Upper lobe of left lung (tissue), 6 donors: ENCODE results near the gene ADAM19. TPM values are rescaled to one million over a fixed set of nuclear protein-coding genes. Genes with fewer than 3 reads are reported as not detected.

ENCODE experiments used
- ATAC-seq, 2 donors: fragments of 200-7000 bp; cut with Tn5 transposase; one replicate each; pipeline ENCODE4 v1.9.1; 2022; ENCODE audit warnings: mild to moderate bottlenecking in 2 of 2, moderate library complexity in 2 of 2; ENCODE audit not compliant: low FRiP score in 2 of 2
- DNase-seq, 2 donors: peaks; one replicate each; pipeline ENCODE4 v3.0.0-alpha.2; 2019 to 2020
- H3K27ac ChIP-seq, 4 donors: fragments of 200-600 bp; sonication (generic); one replicate each; pipeline ENCODE4 v1.5.1; 2016 to 2019
- H3K27me3 ChIP-seq, 4 donors: fragments of 200-600 bp; sonication (generic); one replicate each; pipeline ENCODE4 v1.5.1; 2017 to 2019
- H3K36me3 ChIP-seq, 4 donors: fragments of 200-600 bp; sonication (generic); one replicate each; pipeline ENCODE4 v1.5.1; 2016 to 2019
- H3K4me1 ChIP-seq, 4 donors: fragments of 200-600 bp; sonication (generic); one replicate each; pipeline ENCODE4 v1.5.1; 2018 to 2019
- H3K4me3 ChIP-seq, 4 donors: fragments of 200-600 bp; sonication (generic); one replicate each; pipeline ENCODE4 v1.5.1; 2017 to 2019; ENCODE audit warnings: mild to moderate bottlenecking in 2 of 4, moderate library complexity in 1 of 4
- H3K9me3 ChIP-seq, 4 donors: fragments of 200-600 bp; sonication (generic); one replicate each; pipeline ENCODE4 v1.5.1; 2018 to 2019
- CTCF ChIP-seq, 6 experiments: fragments of 450-650 bp in 4 of 6; fragments of 200-600 bp in 2 of 6; sonication (generic) in 2 of 6; IDR thresholded peaks; one replicate each; pipeline ENCODE4 v1.5.1; 2016 to 2019; ENCODE audit warnings: antibody characterized with exemption in 6 of 6
- EP300 ChIP-seq, 4 donors: sonication (generic); formaldehyde crosslinking; IDR thresholded peaks; one replicate each; pipeline ENCODE4 v1.5.1; 2017; ENCODE audit warnings: antibody characterized with exemption in 4 of 4, control low read depth in 2 of 4
- POLR2A ChIP-seq, 4 donors: fragments of 450-650 bp; IDR thresholded peaks; one replicate each; pipeline ENCODE4 v1.5.1; 2016 to 2017; ENCODE audit warnings: antibody characterized with exemption in 4 of 4, mild to moderate bottlenecking in 2 of 4
- POLR2AphosphoS5 ChIP-seq, 2 donors: sonication (generic); formaldehyde crosslinking; IDR thresholded peaks; one replicate each; pipeline ENCODE4 v1.5.1; 2017; ENCODE audit warnings: antibody characterized with exemption in 2 of 2
- whole genome bisulfite sequencing, 2 donors: methylation state at CpG; one replicate each; pipeline ENCODE4 v1.1.5; 2017 to 2018; 5-methylcytosine and 5-hydroxymethylcytosine counted together
- total RNA-seq, 6 donors: library from RNA; depleted of rRNA in 4 of 6; stranded (reverse); fragments of >200 nt in 4 of 6; gene quantifications; one replicate each; pipeline versions ENCODE4 v1.1.0 to v1.2.1, GENCODE V29; 2016 to 2021
- donor health status: DM: no; HTN: no; CAD: no; lungs with moderate emphysema.
- donor health status: DM: no; HTN: yes; CAD: no; lungs with severe emphysema.

Gene ADAM19
- total RNA-seq, 6 donors from 2014 or later = 5.5 to 17.0 (median 7.1) TPM

GRCh38 chr5:157455057-157455456 lies 120.5 kb downstream of the ADAM19 start:
- Histone ChIP-seq H3K4me1 (peaks cover 4 to 5% (median 5%) of the 10 kb centered on the region in 4 donors), H3K4me3 (no peak overlapping the region)
- TF ChIP-seq POLR2AphosphoS5 (IDR thresholded peaks at IDR 0.05) (no peak), CTCF (IDR thresholded peaks at IDR 0.05) (no peak), EP300 (IDR thresholded peaks at IDR 0.05) (no peak), POLR2A (IDR thresholded peaks at IDR 0.05) (no peak)

GRCh38 chr5:157454273-157454672 lies 121.3 kb downstream of the ADAM19 start:
- Histone ChIP-seq H3K27ac (no peak overlapping the region), H3K9me3 (no peaks in the 10 kb centered on the region), H3K36me3 (no peaks in the 10 kb centered on the region), H3K4me1 (no peaks in the 10 kb centered on the region), H3K4me3 (no peak overlapping the region), H3K27me3 (no peaks in the 10 kb centered on the region)
- ATAC-seq = no peak
- 87 to 91% methylated on average over 7 of the region's 7 CpGs for WGBS, 2 donors
- DNase-seq = no peak
- no peak for TF ChIP-seq POLR2A (IDR thresholded peaks at IDR 0.05)
- TF ChIP-seq POLR2AphosphoS5 (IDR thresholded peaks at IDR 0.05) = no peak
- TF ChIP-seq EP300 (IDR thresholded peaks at IDR 0.05) = no peak
- no peak for TF ChIP-seq CTCF (IDR thresholded peaks at IDR 0.05)

More at GRCh38 chr5:157455057-157455456, 120.5 kb downstream of the ADAM19 start:
- Histone ChIP-seq H3K27ac (no peak overlapping the region), H3K36me3 (no peaks in the 10 kb centered on the region), H3K27me3 (peaks cover 0 to 5% (median 4%) of the 10 kb centered on the region in 4 donors), H3K9me3 (no peaks in the 10 kb centered on the region)
- WGBS, 2 donors = 64 to 69% methylated on average over 7 of the region's 7 CpGs
- DNase-seq (no peak), ATAC-seq (no peak)

- DNase-seq (no peak), ATAC-seq (no peak)
- H3K27ac ChIP-seq = no peak overlapping the region
- no peak for TF ChIP-seq POLR2A (IDR thresholded peaks at IDR 0.05)
- no peak for TF ChIP-seq CTCF (IDR thresholded peaks at IDR 0.05)
- no peak for TF ChIP-seq POLR2AphosphoS5 (IDR thresholded peaks at IDR 0.05)
- no peak for TF ChIP-seq EP300 (IDR thresholded peaks at IDR 0.05)
- WGBS, 2 donors = 90 to 92% methylated on average over 3 of the region's 3 CpGs
- H3K27me3 ChIP-seq = no peaks in the 10 kb centered on the region
- H3K9me3 ChIP-seq = no peaks in the 10 kb centered on the region
- no peaks in the 10 kb centered on the region for H3K4me1 ChIP-seq
- no peak overlapping the region for H3K4me3 ChIP-seq
- H3K36me3 ChIP-seq = no peaks in the 10 kb centered on the region
Measured at GRCh38 chr5:157451806-157452205, 123.8 kb downstream of the ADAM19 start.

- DNase-seq = no peak
- TF ChIP-seq POLR2A (IDR thresholded peaks at IDR 0.05) = no peak
- no peak for TF ChIP-seq POLR2AphosphoS5 (IDR thresholded peaks at IDR 0.05)
- no peak for TF ChIP-seq EP300 (IDR thresholded peaks at IDR 0.05)
- no peak for TF ChIP-seq CTCF (IDR thresholded peaks at IDR 0.05)
- no peak overlapping the region for H3K4me3 ChIP-seq
- H3K27ac ChIP-seq = no peak overlapping the region
- no peaks in the 10 kb centered on the region for H3K36me3 ChIP-seq
- WGBS, 2 donors = 94 to 96% methylated on average over 3 of the region's 3 CpGs
- H3K9me3 ChIP-seq = no peaks in the 10 kb centered on the region
- no peaks in the 10 kb centered on the region for H3K27me3 ChIP-seq
- H3K4me1 ChIP-seq = no peaks in the 10 kb centered on the region
- no peak for ATAC-seq
Measured at GRCh38 chr5:157450024-157450423, 125.6 kb downstream of the ADAM19 start.

GRCh38 chr5:157449011-157449723 lies 126.4 kb downstream of the ADAM19 start:
- no peaks in the 10 kb centered on the region for H3K27me3 ChIP-seq
- no peak for TF ChIP-seq POLR2A (IDR thresholded peaks at IDR 0.05)
- no peak for TF ChIP-seq CTCF (IDR thresholded peaks at IDR 0.05)
- no peak for TF ChIP-seq EP300 (IDR thresholded peaks at IDR 0.05)
- TF ChIP-seq POLR2AphosphoS5 (IDR thresholded peaks at IDR 0.05) = no peak
- no peaks in the 10 kb centered on the region for H3K9me3 ChIP-seq
- ATAC-seq (peak in 1 of 2 donors; percentile 57), DNase-seq (peak in 1 of 2 donors; percentile 47)
- no peak overlapping the region for H3K27ac ChIP-seq
- WGBS, 2 donors = 58% methylated on average over 6 of the region's 6 CpGs
- H3K4me1 ChIP-seq = no peaks in the 10 kb centered on the region
- H3K4me3 ChIP-seq = no peak overlapping the region
- H3K36me3 ChIP-seq = no peaks in the 10 kb centered on the region
